CD4-positive, alpha-beta memory T cell (primary cell): Measurements from ENCODE around the gene SKAP1. TPM values are rescaled to one million over a fixed set of nuclear protein-coding genes. Genes with fewer than 3 reads are reported as not detected.

ENCODE experiments used
- CTCF ChIA-PET: fragments of 350-600 bp; sonication (Branson Sonifier 250); formaldehyde crosslinking; loops from one replicate; lab custom pipeline; 2021; ENCODE audit warnings: inconsistent platforms; ENCODE audit not compliant: partially characterized antibody; lab: Charles Lee
- POLR2A ChIA-PET: fragments of 350-600 bp; sonication (Branson Sonifier 250); formaldehyde crosslinking; loops from one replicate; lab custom pipeline; 2021; ENCODE audit not compliant: partially characterized antibody; lab: Charles Lee
- DNase-seq, 5 donors: peaks; one replicate each; pipeline versions ENCODE4 v3.0.0 to v3.0.0-alpha.2; 2020 to 2022; ENCODE audit warnings: mixed read lengths in 1 of 5
- H3K27ac ChIP-seq: one replicate; pipeline ENCODE4 v1.7.0; 2013; ENCODE audit warnings: low read depth, low read length
- H3K27me3 ChIP-seq: 2 replicates; pipeline ENCODE4 v1.7.0; 2013; ENCODE audit warnings: mild to moderate bottlenecking, low read length, moderate library complexity; ENCODE audit not compliant: insufficient read depth
- H3K36me3 ChIP-seq: 2 replicates; pipeline ENCODE4 v1.7.0; 2013; ENCODE audit warnings: mild to moderate bottlenecking, low read length, moderate library complexity; ENCODE audit not compliant: insufficient read depth
- H3K4me1 ChIP-seq: 2 replicates; pipeline ENCODE4 v1.7.0; 2013; ENCODE audit warnings: mild to moderate bottlenecking, low read length, moderate library complexity; ENCODE audit not compliant: insufficient read depth
- H3K4me3 ChIP-seq, 2 donors: one replicate each; pipeline ENCODE4 v1.7.0; 2013; ENCODE audit warnings: low read length in 2 of 2, mild to moderate bottlenecking in 1 of 2
- H3K9me3 ChIP-seq, 2 donors: one replicate each; pipeline ENCODE4 v1.7.0; 2013; ENCODE audit warnings: low read length in 2 of 2, control low read depth in 1 of 2; ENCODE audit not compliant: control insufficient read depth in 1 of 2
- H3K27ac Mint-ChIP-seq, 7 donors: one replicate each; pipeline ENCODE4 v1.8.0; 2020 to 2021; ENCODE audit warnings: mixed read lengths in 7 of 7, mild to moderate bottlenecking in 6 of 7, inconsistent platforms in 3 of 7, moderate library complexity in 3 of 7
- H3K27me3 Mint-ChIP-seq, 2 donors: one replicate each; pipeline ENCODE4 v1.8.0; 2020 to 2021; ENCODE audit warnings: mixed read lengths in 2 of 2
- H3K36me3 Mint-ChIP-seq, 2 donors: one replicate each; pipeline ENCODE4 v1.8.0; 2020 to 2021; ENCODE audit warnings: mixed read lengths in 2 of 2, inconsistent platforms in 1 of 2, mild to moderate bottlenecking in 1 of 2
- H3K4me1 Mint-ChIP-seq, 4 donors: one replicate each; pipeline ENCODE4 v1.8.0; 2020 to 2021; ENCODE audit warnings: mixed read lengths in 4 of 4, mild to moderate bottlenecking in 1 of 4
- H3K4me3 Mint-ChIP-seq, 8 donors: one replicate each; pipeline ENCODE4 v1.8.0; 2020 to 2021; ENCODE audit warnings: mixed read lengths in 8 of 8, mild to moderate bottlenecking in 7 of 8, moderate library complexity in 6 of 8, inconsistent platforms in 3 of 8
- H3K9me3 Mint-ChIP-seq, 8 donors: one replicate each; pipeline ENCODE4 v1.8.0; 2020 to 2021; ENCODE audit warnings: mixed read lengths in 8 of 8, mild to moderate bottlenecking in 5 of 8, inconsistent platforms in 3 of 8, moderate library complexity in 1 of 8
- intact Hi-C: fragments of 100-400 bp; cut with micrococcal nuclease; formaldehyde crosslinking; loops from one replicate; pipeline ENCODE4 v1.15.1; 2023
- polyA plus RNA-seq, 2 donors: library from polyadenylated mRNA; unstranded; fragments of 300-500 nt; fragmentation: Illumina TruSeq; gene quantifications; one replicate each; pipeline ENCODE4 v1.2.3, GENCODE V29; 2021
- total RNA-seq, 2 experiments: library from RNA; stranded (reverse); gene quantifications; one replicate each; pipeline ENCODE4 v1.2.3, GENCODE V29; 2021

Gene SKAP1
- total and polyA plus RNA-seq, 4 experiments from 2014 or later: 83.4 to 336 (median 165) TPM

- H3K36me3 ChIP-seq: no peaks in the 10 kb centered on the region
- no peaks in the 10 kb centered on the region for H3K27me3 Mint-ChIP-seq
- no peaks in the 10 kb centered on the region for H3K9me3 ChIP-seq
- H3K4me1 ChIP-seq: no peaks in the 10 kb centered on the region
- DNase-seq: no peak
- H3K4me1 Mint-ChIP-seq: no peaks in the 10 kb centered on the region
- no peak overlapping the region for H3K27ac ChIP-seq
- H3K27ac Mint-ChIP-seq: no peak overlapping the region
- no peak overlapping the region for H3K4me3 Mint-ChIP-seq
- no peaks in the 10 kb centered on the region for H3K36me3 Mint-ChIP-seq
- H3K9me3 Mint-ChIP-seq: no peaks in the 10 kb centered on the region
- CTCF ChIA-PET: interaction anchor here (0.9 to 1.4 kb wide), 4 partner anchors 22 to 131 kb away, joined by 3 to 4 read pairs (median 4); partner anchors contain the start of gene HOXB5
- intact Hi-C loops: no loop called here
- H3K27me3 ChIP-seq: no peaks in the 10 kb centered on the region
- no peak overlapping the region for H3K4me3 ChIP-seq
- POLR2A ChIA-PET: interaction anchor here (0.6 kb wide), 1 partner anchor 17 kb away, joined by 3 read pairs; no protein-coding TSS in a partner anchor
These were observed 40.5 kb upstream of the SKAP1 start for GRCh38 chr17:48470388-48471034.

- ChIA-PET POLR2A (no interaction called here), CTCF (interaction anchor here (0.9 kb wide), 1 partner anchor 8 kb away, joined by 3 read pairs; no protein-coding TSS in a partner anchor)
- no peak for DNase-seq
- H3K4me1 Mint-ChIP-seq: peaks cover 0 to under 1% (median 0%) of the 10 kb centered on the region in 4 donors
- no peaks in the 10 kb centered on the region for H3K36me3 Mint-ChIP-seq
- H3K9me3 Mint-ChIP-seq: no peaks in the 10 kb centered on the region
- H3K4me3 ChIP-seq: no peak overlapping the region
- no peaks in the 10 kb centered on the region for H3K36me3 ChIP-seq
- no peak overlapping the region for H3K27ac ChIP-seq
- no peaks in the 10 kb centered on the region for H3K4me1 ChIP-seq
- H3K27me3 Mint-ChIP-seq: no peaks in the 10 kb centered on the region
- no peak overlapping the region for H3K27ac Mint-ChIP-seq
- H3K27me3 ChIP-seq: no peaks in the 10 kb centered on the region
- no peak overlapping the region for H3K4me3 Mint-ChIP-seq
- H3K9me3 ChIP-seq: no peaks in the 10 kb centered on the region
- intact Hi-C loops: no loop called here
These were observed 39.2 kb upstream of the SKAP1 start for GRCh38 chr17:48469227-48469626.

- Mint-ChIP-seq H3K36me3 (no peaks in the 10 kb centered on the region), H3K27ac (no peak overlapping the region), H3K4me3 (no peak overlapping the region), H3K9me3 (no peaks in the 10 kb centered on the region), H3K27me3 (no peaks in the 10 kb centered on the region), H3K4me1 (peaks cover 0 to 1% (median 0%) of the 10 kb centered on the region in 4 donors)
- no peak overlapping the region for H3K4me3 ChIP-seq
- ChIA-PET CTCF (no interaction called here), POLR2A (no interaction called here)
- no peak overlapping the region for H3K27ac ChIP-seq
- H3K4me1 ChIP-seq: no peaks in the 10 kb centered on the region
- H3K27me3 ChIP-seq: no peaks in the 10 kb centered on the region
- DNase-seq: no peak
- intact Hi-C loops: no loop called here
- H3K9me3 ChIP-seq: no peaks in the 10 kb centered on the region
- no peaks in the 10 kb centered on the region for H3K36me3 ChIP-seq
These were observed 38.3 kb upstream of the SKAP1 start for GRCh38 chr17:48468299-48468698.

- H3K36me3 Mint-ChIP-seq: no peaks in the 10 kb centered on the region
- POLR2A ChIA-PET: no interaction called here
- Histone ChIP-seq H3K36me3 (no peaks in the 10 kb centered on the region), H3K27ac (no peak overlapping the region), H3K9me3 (no peaks in the 10 kb centered on the region), H3K4me3 (no peak overlapping the region), H3K4me1 (no peaks in the 10 kb centered on the region), H3K27me3 (no peaks in the 10 kb centered on the region)
- DNase-seq: no peak
- H3K27ac Mint-ChIP-seq: no peak overlapping the region
- peaks cover 0 to 3% (median 0%) of the 10 kb centered on the region in 4 donors for H3K4me1 Mint-ChIP-seq
- peaks cover 0 to 1% of the 10 kb centered on the region in 2 donors for H3K27me3 Mint-ChIP-seq
- H3K4me3 Mint-ChIP-seq: no peak overlapping the region
- CTCF ChIA-PET: interaction anchor here (0.7 to 2.4 kb wide), 4 partner anchors 9 to 115 kb away, joined by 3 to 6 read pairs (median 4); no protein-coding TSS in a partner anchor
- intact Hi-C loops: no loop called here
- H3K9me3 Mint-ChIP-seq: no peaks in the 10 kb centered on the region
These were observed 35.9 kb upstream of the SKAP1 start for GRCh38 chr17:48465884-48466283.

GRCh38 chr17:48463526-48463925 is 33.5 kb upstream of the SKAP1 start:
- peak overlapping the region in 1 of 7 donors; percentile 61 for H3K27ac Mint-ChIP-seq
- POLR2A ChIA-PET: no interaction called here
- Histone ChIP-seq H3K27me3 (no peaks in the 10 kb centered on the region), H3K9me3 (no peaks in the 10 kb centered on the region), H3K27ac (no peak overlapping the region), H3K4me3 (no peak overlapping the region), H3K36me3 (no peaks in the 10 kb centered on the region), H3K4me1 (no peaks in the 10 kb centered on the region)
- CTCF ChIA-PET: interaction anchor here (1.4 to 1.9 kb wide), 3 partner anchors 89 to 155 kb away, joined by 3 to 7 read pairs (median 3); no protein-coding TSS in a partner anchor
- H3K36me3 Mint-ChIP-seq: no peaks in the 10 kb centered on the region
- H3K27me3 Mint-ChIP-seq: peaks cover 0 to 1% of the 10 kb centered on the region in 2 donors
- H3K4me1 Mint-ChIP-seq: peaks cover 0 to 7% (median 3%) of the 10 kb centered on the region in 4 donors
- no peaks in the 10 kb centered on the region for H3K9me3 Mint-ChIP-seq
- no peak for DNase-seq
- intact Hi-C loops: no loop called here
- H3K4me3 Mint-ChIP-seq: no peak overlapping the region

- Mint-ChIP-seq H3K27me3 (peaks cover 0 to 1% of the 10 kb centered on the region in 2 donors), H3K4me1 (peaks cover 0 to 7% (median 3%) of the 10 kb centered on the region in 4 donors), H3K36me3 (no peaks in the 10 kb centered on the region), H3K9me3 (no peaks in the 10 kb centered on the region), H3K27ac (no peak overlapping the region), H3K4me3 (no peak overlapping the region)
- Histone ChIP-seq H3K27me3 (no peaks in the 10 kb centered on the region), H3K36me3 (no peaks in the 10 kb centered on the region), H3K9me3 (no peaks in the 10 kb centered on the region), H3K4me3 (no peak overlapping the region), H3K4me1 (no peaks in the 10 kb centered on the region), H3K27ac (no peak overlapping the region)
- no peak for DNase-seq
- ChIA-PET POLR2A (no interaction called here), CTCF (interaction anchor here (0.8 to 1.9 kb wide), 4 partner anchors 89 to 155 kb away, joined by 3 to 7 read pairs (median 3); no protein-coding TSS in a partner anchor)
- intact Hi-C loops: no loop called here
These were observed 32.9 kb upstream of the SKAP1 start for GRCh38 chr17:48462946-48463345.

- no peak overlapping the region for H3K27ac ChIP-seq
- H3K9me3 ChIP-seq: no peaks in the 10 kb centered on the region
- Mint-ChIP-seq H3K27me3 (peaks cover 0 to 1% of the 10 kb centered on the region in 2 donors), H3K36me3 (no peaks in the 10 kb centered on the region), H3K4me3 (no peak overlapping the region), H3K9me3 (no peaks in the 10 kb centered on the region), H3K27ac (no peak overlapping the region), H3K4me1 (peaks cover 22 to 35% (median 28%) of the 10 kb centered on the region in 4 donors)
- peaks cover 26% of the 10 kb centered on the region for H3K4me1 ChIP-seq
- no peak for DNase-seq
- ChIA-PET CTCF (interaction anchor here (0.9 to 2.6 kb wide), 5 partner anchors 32 to 124 kb away, joined by 3 to 20 read pairs (median 3); no protein-coding TSS in a partner anchor), POLR2A (no interaction called here)
- H3K27me3 ChIP-seq: no peaks in the 10 kb centered on the region
- no peak overlapping the region for H3K4me3 ChIP-seq
- intact Hi-C loops: no loop called here
- no peaks in the 10 kb centered on the region for H3K36me3 ChIP-seq
These were observed 30.0 kb upstream of the SKAP1 start for GRCh38 chr17:48460052-48460451.
